HepG2 (cell line): Measurements from ENCODE around the gene FAM43B. TPM values are rescaled to one million over a fixed set of nuclear protein-coding genes. Genes with fewer than 3 reads are reported as not detected.

Source experiments
- EZH2 ChIP-seq: conservative IDR thresholded peaks from 2 replicates; pipeline ENCODE4 v1.6.1; 2012; ENCODE audit warnings: mild to moderate bottlenecking, low read depth, low read length, moderate library complexity
- FOXJ3 ChIP-seq: sonication (generic); formaldehyde crosslinking; IDR thresholded peaks from 2 replicates; pipeline ENCODE4 v1.4.0; 2020; ENCODE audit warnings: missing genetic modification reagents, mild to moderate bottlenecking, borderline replicate concordance
- HDAC2 ChIP-seq: sonication (generic); formaldehyde crosslinking; IDR thresholded peaks from 2 replicates; pipeline ENCODE4 v1.4.0; 2020; ENCODE audit warnings: missing genetic modification reagents
- MLX ChIP-seq: IDR thresholded peaks from 2 replicates; pipeline ENCODE4 v1.6.1; 2016
- MTA1 ChIP-seq: sonication (generic); formaldehyde crosslinking; IDR thresholded peaks from 2 replicates; pipeline ENCODE4 v1.4.0; 2020; ENCODE audit warnings: missing genetic modification reagents, mild to moderate bottlenecking, borderline replicate concordance
- NFAT5 ChIP-seq: sonication (generic); formaldehyde crosslinking; IDR thresholded peaks from 2 replicates; pipeline ENCODE4 v1.4.0; 2020; ENCODE audit warnings: missing genetic modification reagents
- NPAS2 ChIP-seq: sonication (generic); formaldehyde crosslinking; IDR thresholded peaks from 2 replicates; pipeline ENCODE4 v1.8.0; 2022; ENCODE audit warnings: mild to moderate bottlenecking, missing genetic modification reagents, borderline replicate concordance
- POLR2G ChIP-seq: fragments of 200-400 bp; formaldehyde crosslinking; IDR thresholded peaks from 2 replicates; pipeline ENCODE4 v1.6.1; 2018; ENCODE audit warnings: mild to moderate bottlenecking, low read depth, low read length, moderate library complexity
- RFX3 ChIP-seq: IDR thresholded peaks from 2 replicates; pipeline ENCODE4 v1.6.1; 2016; ENCODE audit warnings: missing biosample characterization, missing genetic modification reagents
- THAP11 ChIP-seq: IDR thresholded peaks from 2 replicates; pipeline ENCODE4 v1.6.1; 2016; ENCODE audit warnings: missing biosample characterization, missing genetic modification reagents
- ZBTB39 ChIP-seq: sonication (generic); formaldehyde crosslinking; IDR thresholded peaks from 2 replicates; pipeline ENCODE4 v1.5.0; 2020; ENCODE audit warnings: missing genetic modification reagents
- ZBTB8A ChIP-seq: sonication (generic); formaldehyde crosslinking; IDR thresholded peaks from 2 replicates; pipeline ENCODE4 v1.4.0; 2020; ENCODE audit warnings: mild to moderate bottlenecking, low read depth, missing genetic modification reagents, borderline replicate concordance
- ZNF275 ChIP-seq: sonication (generic); formaldehyde crosslinking; IDR thresholded peaks from 2 replicates; pipeline ENCODE4 v1.8.0; 2022; ENCODE audit warnings: missing genetic modification reagents, mild to moderate bottlenecking, inconsistent platforms, borderline replicate concordance
- ZNF281 ChIP-seq: sonication (generic); formaldehyde crosslinking; IDR thresholded peaks from 2 replicates; pipeline ENCODE4 v1.4.0; 2020; ENCODE audit warnings: missing genetic modification reagents, borderline replicate concordance
- ZNF335 ChIP-seq: sonication (generic); formaldehyde crosslinking; IDR thresholded peaks from 2 replicates; pipeline ENCODE4 v1.4.0; 2020; ENCODE audit warnings: missing genetic modification reagents
- ZNF354B ChIP-seq: sonication (generic); formaldehyde crosslinking; IDR thresholded peaks from 2 replicates; pipeline ENCODE4 v1.8.0; 2022; ENCODE audit warnings: mild to moderate bottlenecking, missing genetic modification reagents
- polyA plus RNA-seq, 8 experiments: library from polyadenylated mRNA; depleted of rRNA in 3 of 8; stranded (reverse) in 7 of 8; unstranded in 1 of 8; fragments of >200 nt; fragmentation: Illumina TruSeq in 4 of 8; extraction: Trizol in 4 of 8; gene quantifications; 2 replicates each; pipeline versions ENCODE4 v1.2.1 to v1.2.3, GENCODE V29; 2011 to 2016; ENCODE audit warnings: low read depth in 4 of 8, missing spikeins in 1 of 8, mixed read lengths in 1 of 8; ENCODE audit not compliant: insufficient read depth in 1 of 8
- total RNA-seq, 5 experiments: library from RNA; depleted of rRNA; stranded (reverse); fragments of >200 nt; fragmentation: Illumina TruSeq; extraction: Trizol; gene quantifications; 2 replicates each; pipeline ENCODE4 v1.2.3, GENCODE V29; 2016; ENCODE audit warnings: low read depth in 1 of 5

The FAM43B gene
- total and polyA plus RNA-seq, 2 of the 13 experiments (the other 11 are each of a cell fraction or from before 2014, with no cell fraction given) = 0.63 to 3.7 TPM

- TF ChIP-seq NFAT5 (CRISPR knock-in tag) (0 out of 2 replicates have a peak, but pooled peaks have one; percentile 29), ZNF335 (CRISPR knock-in tag) (peak; percentile 78; the same call in 1 of the 2 replicates), ZNF281 (CRISPR knock-in tag) (no peak), ZNF354B (0 out of 2 replicates have a peak, but pooled peaks have one; percentile 35), MLX (CRISPR knock-in tag) (no peak), MTA1 (CRISPR knock-in tag) (peak; percentile 27; the same call in 1 of the 2 replicates), HDAC2 (CRISPR knock-in tag) (peak; percentile 77), ZBTB8A (CRISPR knock-in tag) (no peak), RFX3 (CRISPR knock-in tag) (peak; percentile 92), ZBTB39 (CRISPR knock-in tag) (0 out of 2 replicates have a peak, but pooled peaks have one; percentile 52), FOXJ3 (CRISPR knock-in tag) (no peak), THAP11 (CRISPR knock-in tag) (peak; percentile 94), EZH2 (no peak), ZNF275 (peak; percentile 56; the same call in 1 of the 2 replicates), POLR2G (peak; percentile 82), NPAS2 (CRISPR knock-in tag) (no peak)
These were observed 44.6 kb upstream of the FAM43B start, which contains the start of gene MUL1 (continued) for GRCh38 chr1:20507564-20508410.
